H9 (cell line): ENCODE measurements around the gene TCF23. TPM values are rescaled to one million over a fixed set of nuclear protein-coding genes. Genes with fewer than 3 reads are reported as not detected.

ENCODE experiments used
- DNase-seq: peaks from one replicate; pipeline ENCODE4 v3.0.0-alpha.2; 2017
- H2AFZ ChIP-seq: one replicate; pipeline ENCODE4 v1.6.1; 2013; ENCODE audit warnings: mild to moderate bottlenecking, low read length, control low read depth, moderate library complexity
- H2AK5ac ChIP-seq: 2 replicates; pipeline ENCODE4 v1.6.1; 2013; ENCODE audit warnings: low read length, control low read depth, mixed read lengths; ENCODE audit not compliant: insufficient read length
- H2BK120ac ChIP-seq: one replicate; pipeline ENCODE4 v1.6.1; 2013; ENCODE audit warnings: low read depth, mild to moderate bottlenecking, low read length, control low read depth, inconsistent platforms; ENCODE audit not compliant: poor library complexity, severe bottlenecking
- H2BK12ac ChIP-seq: 2 replicates; pipeline ENCODE4 v1.6.1; 2013; ENCODE audit warnings: low read length, control low read depth, mixed read lengths, low read depth; ENCODE audit not compliant: insufficient read length
- H2BK15ac ChIP-seq: 2 replicates; pipeline ENCODE4 v1.6.1; 2013; ENCODE audit warnings: low read depth, low read length, control low read depth
- H2BK20ac ChIP-seq: one replicate; pipeline ENCODE4 v1.6.1; 2013; ENCODE audit warnings: low read depth, mild to moderate bottlenecking, low read length, control low read depth, inconsistent platforms; ENCODE audit not compliant: poor library complexity, severe bottlenecking
- H2BK5ac ChIP-seq: 2 replicates; pipeline ENCODE4 v1.6.1; 2013; ENCODE audit warnings: low read length, control low read depth, mixed read lengths; ENCODE audit not compliant: insufficient read length
- H3K14ac ChIP-seq: 2 replicates; pipeline ENCODE4 v1.6.1; 2013; ENCODE audit warnings: low read length, control low read depth; ENCODE audit not compliant: insufficient read depth
- H3K18ac ChIP-seq: 2 replicates; pipeline ENCODE4 v1.6.1; 2013; ENCODE audit warnings: low read depth, mild to moderate bottlenecking, mixed read lengths, low read length, control low read depth; ENCODE audit not compliant: insufficient read length
- H3K23ac ChIP-seq: 2 replicates; pipeline ENCODE4 v1.6.1; 2013; ENCODE audit warnings: low read length, control low read depth, mixed read lengths, low read depth; ENCODE audit not compliant: insufficient read length
- H3K23me2 ChIP-seq: 2 replicates; pipeline ENCODE4 v1.6.1; 2013; ENCODE audit warnings: low read depth, mild to moderate bottlenecking, mixed read lengths, low read length, control low read depth; ENCODE audit not compliant: insufficient read length, poor library complexity, severe bottlenecking
- H3K27ac ChIP-seq: 2 replicates; pipeline ENCODE4 v1.5.1; 2013; ENCODE audit warnings: low read length, control low read depth, mixed read lengths, low read depth; ENCODE audit not compliant: insufficient read length
- H3K27me3 ChIP-seq: 2 replicates; pipeline ENCODE4 v1.6.1; 2013; ENCODE audit warnings: low read length, control low read depth, inconsistent platforms; ENCODE audit not compliant: insufficient read depth
- H3K4ac ChIP-seq: 2 replicates; pipeline ENCODE4 v1.6.1; 2013; ENCODE audit warnings: low read depth, mild to moderate bottlenecking, control low read depth, inconsistent platforms, low read length, moderate library complexity
- H3K4me1 ChIP-seq: 2 replicates; pipeline ENCODE4 v1.6.1; 2013; ENCODE audit warnings: low read length, control low read depth, inconsistent platforms; ENCODE audit not compliant: insufficient read depth
- H3K4me2 ChIP-seq: 2 replicates; pipeline ENCODE4 v1.6.1; 2013; ENCODE audit warnings: low read length, control low read depth, mixed read lengths; ENCODE audit not compliant: insufficient read length, insufficient read depth
- H3K56ac ChIP-seq: 2 replicates; pipeline ENCODE4 v1.6.1; 2013; ENCODE audit warnings: low read depth, mild to moderate bottlenecking, mixed read lengths, low read length, control low read depth; ENCODE audit not compliant: insufficient read length
- H3K79me1 ChIP-seq: 2 replicates; pipeline ENCODE4 v1.6.1; 2013; ENCODE audit warnings: low read depth, mild to moderate bottlenecking, moderate library complexity, low read length, control low read depth, inconsistent platforms; ENCODE audit not compliant: insufficient read depth, poor library complexity, severe bottlenecking
- H3K79me2 ChIP-seq: 2 replicates; pipeline ENCODE4 v1.6.1; 2013; ENCODE audit warnings: low read length, control low read depth, inconsistent platforms; ENCODE audit not compliant: insufficient read depth
- H3K9ac ChIP-seq: 2 replicates; pipeline ENCODE4 v1.6.1; 2013; ENCODE audit warnings: low read length, control low read depth, mixed read lengths; ENCODE audit not compliant: insufficient read length; ENCODE audit errors: extremely low read depth
- H3K9me3 ChIP-seq: one replicate; pipeline ENCODE4 v1.6.1; 2013; ENCODE audit warnings: low read depth, low read length, inconsistent platforms; ENCODE audit not compliant: control insufficient read depth
- H3T11ph ChIP-seq: one replicate; pipeline ENCODE4 v1.6.1; 2013; ENCODE audit warnings: mild to moderate bottlenecking, low read length, control low read depth, inconsistent platforms
- H4K20me1 ChIP-seq: one replicate; pipeline ENCODE4 v1.6.1; 2013; ENCODE audit not compliant: control insufficient read depth, insufficient read length, insufficient read depth
- H4K5ac ChIP-seq: 2 replicates; pipeline ENCODE4 v1.6.1; 2013; ENCODE audit warnings: low read depth, mild to moderate bottlenecking, mixed read lengths, low read length, control low read depth; ENCODE audit not compliant: insufficient read length
- H4K8ac ChIP-seq: replicated peaks from 2 replicates; pipeline ENCODE4 v1.6.1; 2013; ENCODE audit warnings: low read length, control low read depth, mixed read lengths, low read depth; ENCODE audit not compliant: insufficient read length
- H4K91ac ChIP-seq: 2 replicates; pipeline ENCODE4 v1.6.1; 2013; ENCODE audit warnings: low read depth, mild to moderate bottlenecking, moderate library complexity, mixed read lengths, low read length, control low read depth; ENCODE audit not compliant: insufficient read length
- H3K27ac Mint-ChIP-seq, 3 experiments: 2 replicates in 2 of 3; 3 replicates in 1 of 3; pipeline ENCODE4 v1.8.0; 2020 to 2021; ENCODE audit warnings: mixed read lengths in 3 of 3, mild to moderate bottlenecking in 1 of 3, moderate library complexity in 1 of 3
- H3K27me3 Mint-ChIP-seq: 2 replicates; pipeline ENCODE4 v1.8.0; 2021; ENCODE audit warnings: low read depth, mild to moderate bottlenecking, moderate library complexity, mixed read lengths
- H3K36me3 Mint-ChIP-seq, 3 experiments: 2 replicates in 2 of 3; 3 replicates in 1 of 3; pipeline ENCODE4 v1.8.0; 2020 to 2021; ENCODE audit warnings: low read depth in 3 of 3, mixed read lengths in 3 of 3; ENCODE audit not compliant: insufficient read depth in 1 of 3
- H3K4me1 Mint-ChIP-seq, 2 experiments: 2 replicates each; pipeline ENCODE4 v1.8.0; 2020; ENCODE audit warnings: mixed read lengths in 2 of 2
- H3K4me3 Mint-ChIP-seq, 2 experiments: 2 replicates in 1 of 2; 3 replicates in 1 of 2; pipeline ENCODE4 v1.8.0; 2020 to 2021; ENCODE audit warnings: mild to moderate bottlenecking in 2 of 2, mixed read lengths in 2 of 2, moderate library complexity in 1 of 2
- H3K9me3 Mint-ChIP-seq, 2 experiments: 2 replicates in 1 of 2; 3 replicates in 1 of 2; pipeline ENCODE4 v1.8.0; 2020; ENCODE audit warnings: mild to moderate bottlenecking in 2 of 2, mixed read lengths in 2 of 2, moderate library complexity in 1 of 2
- WGBS: extraction: QIAGEN DNeasy Blood & Tissue Kit; methylation state at CpG from one replicate; pipeline ENCODE4 v1.1.7; 2013; ENCODE audit warnings: missing lambda C conversion rate, low lambda C conversion rate, mixed read lengths; ENCODE audit not compliant: insufficient read length; ENCODE audit errors: extremely low coverage; 5-methylcytosine and 5-hydroxymethylcytosine counted together
- total RNA-seq: library from RNA; stranded (reverse); gene quantifications from 2 replicates; pipeline ENCODE4 v1.2.1, GENCODE V29; 2021
- TF ChIP-seq, protein P1 (sequence below): fragments of 200-600 bp; sonication (generic); conservative IDR thresholded peaks from 3 replicates; pipeline ENCODE4 v1.8.0; 2021; ENCODE audit warnings: antibody characterized with exemption, mild to moderate bottlenecking

TCF23 gene
- total RNA-seq, 1 experiment from 2014 or later = not detected

DNA sequence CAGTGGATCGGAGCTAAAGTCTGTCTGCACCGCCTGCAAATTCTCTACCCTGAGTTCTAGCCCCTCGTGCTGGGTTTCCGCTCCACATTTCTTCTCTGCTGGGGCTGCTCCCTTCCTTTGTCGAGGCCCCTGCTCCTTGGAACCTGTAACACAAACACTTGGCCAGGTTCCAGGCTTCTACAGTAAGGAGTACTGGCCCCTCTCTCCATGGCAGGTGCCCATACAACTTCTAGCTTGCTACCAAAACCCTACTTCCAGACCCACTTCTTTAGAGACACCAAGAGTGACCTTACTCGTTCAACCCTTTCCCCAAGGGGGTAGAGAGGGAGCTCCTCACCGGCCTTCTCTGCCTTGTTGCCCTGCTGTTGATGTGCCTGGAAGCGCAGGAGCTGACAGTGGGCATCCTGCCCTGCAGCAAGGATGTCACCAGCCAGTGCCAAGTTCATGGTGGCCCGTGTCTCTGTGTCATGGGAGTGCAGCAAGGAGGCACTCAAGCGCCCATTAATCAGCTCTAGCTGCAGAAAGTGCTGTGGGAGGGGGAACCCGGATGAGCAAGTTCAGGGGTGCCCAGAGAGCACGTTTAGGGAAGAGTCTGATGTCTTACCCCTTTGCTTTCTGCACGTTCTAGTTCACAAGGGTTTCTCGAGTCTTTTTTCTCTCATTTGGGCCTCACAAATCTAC is 15.5 kb upstream of the TCF23 start:
- Histone ChIP-seq H4K91ac (no peak overlapping the region), H2BK5ac (no peak overlapping the region), H2AFZ (no peak overlapping the region), H3K79me1 (peaks cover 4% of the 10 kb centered on the region), H3K9ac (peak overlapping the region; percentile 57), H3K4ac (no peak overlapping the region), H3K27ac (no peak overlapping the region), H3K14ac (no peak overlapping the region), H2AK5ac (no peak overlapping the region), H3K9me3 (no peaks in the 10 kb centered on the region), H3T11ph (no peak overlapping the region), H2BK20ac (no peak overlapping the region), H3K56ac (no peak overlapping the region), H3K18ac (no peak overlapping the region), H3K23ac (no peak overlapping the region), H3K27me3 (no peaks in the 10 kb centered on the region), H3K4me1 (no peaks in the 10 kb centered on the region), H2BK15ac (no peak overlapping the region), H2BK120ac (no peak overlapping the region), H3K4me2 (peak overlapping the region; percentile 75), H3K79me2 (peaks cover 2% of the 10 kb centered on the region; the same call in 1 of the 2 replicates), H4K8ac (no peak overlapping the region), H2BK12ac (no peak overlapping the region), H4K20me1 (no peaks in the 10 kb centered on the region), H4K5ac (no peak overlapping the region), H3K23me2 (no peaks in the 10 kb centered on the region)
- no peaks in the 10 kb centered on the region for H3K9me3 Mint-ChIP-seq
- WGBS = no CpG with 5 or more reads among the region's 14 CpGs
- peaks cover 5% of the 10 kb centered on the region for H3K27me3 Mint-ChIP-seq
- H3K27ac Mint-ChIP-seq = no peak overlapping the region; a peak in 1 of 7 replicates
- TF ChIP-seq, protein P1, sequence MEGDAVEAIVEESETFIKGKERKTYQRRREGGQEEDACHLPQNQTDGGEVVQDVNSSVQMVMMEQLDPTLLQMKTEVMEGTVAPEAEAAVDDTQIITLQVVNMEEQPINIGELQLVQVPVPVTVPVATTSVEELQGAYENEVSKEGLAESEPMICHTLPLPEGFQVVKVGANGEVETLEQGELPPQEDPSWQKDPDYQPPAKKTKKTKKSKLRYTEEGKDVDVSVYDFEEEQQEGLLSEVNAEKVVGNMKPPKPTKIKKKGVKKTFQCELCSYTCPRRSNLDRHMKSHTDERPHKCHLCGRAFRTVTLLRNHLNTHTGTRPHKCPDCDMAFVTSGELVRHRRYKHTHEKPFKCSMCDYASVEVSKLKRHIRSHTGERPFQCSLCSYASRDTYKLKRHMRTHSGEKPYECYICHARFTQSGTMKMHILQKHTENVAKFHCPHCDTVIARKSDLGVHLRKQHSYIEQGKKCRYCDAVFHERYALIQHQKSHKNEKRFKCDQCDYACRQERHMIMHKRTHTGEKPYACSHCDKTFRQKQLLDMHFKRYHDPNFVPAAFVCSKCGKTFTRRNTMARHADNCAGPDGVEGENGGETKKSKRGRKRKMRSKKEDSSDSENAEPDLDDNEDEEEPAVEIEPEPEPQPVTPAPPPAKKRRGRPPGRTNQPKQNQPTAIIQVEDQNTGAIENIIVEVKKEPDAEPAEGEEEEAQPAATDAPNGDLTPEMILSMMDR = no peak
- H3K4me1 Mint-ChIP-seq = peaks cover 10 to 11% of the 10 kb centered on the region in 2 experiments
- DNase-seq = no peak
- peak overlapping the region; percentile 90 to 96 for H3K4me3 Mint-ChIP-seq
- peaks cover 9 to 38% (median 34%) of the 10 kb centered on the region in 3 experiments for H3K36me3 Mint-ChIP-seq
